ENCODE measurements around the gene TMEM176A.

The TMEM176A gene

DNA sequence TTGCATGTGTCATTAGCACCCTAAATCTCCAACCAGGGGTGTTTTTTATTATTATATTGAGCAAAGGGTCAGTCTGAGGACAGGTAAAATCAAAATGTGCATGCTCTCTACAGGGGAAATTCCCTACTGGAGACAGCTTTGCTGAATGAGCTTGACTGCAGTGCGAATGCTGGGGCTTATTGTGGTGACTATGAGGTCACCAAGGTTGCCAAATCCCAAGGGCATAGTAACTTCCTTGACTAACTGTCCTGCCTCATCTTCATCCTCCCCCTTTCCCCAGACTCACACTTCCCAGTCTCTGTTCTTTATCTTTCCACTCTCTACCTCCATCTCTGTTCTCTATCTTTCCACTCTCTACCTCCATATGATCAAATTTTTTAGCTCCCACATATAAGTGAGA, 28.9 kb downstream of the TMEM176A start:
- TF ChIP-seq, protein P1, sequence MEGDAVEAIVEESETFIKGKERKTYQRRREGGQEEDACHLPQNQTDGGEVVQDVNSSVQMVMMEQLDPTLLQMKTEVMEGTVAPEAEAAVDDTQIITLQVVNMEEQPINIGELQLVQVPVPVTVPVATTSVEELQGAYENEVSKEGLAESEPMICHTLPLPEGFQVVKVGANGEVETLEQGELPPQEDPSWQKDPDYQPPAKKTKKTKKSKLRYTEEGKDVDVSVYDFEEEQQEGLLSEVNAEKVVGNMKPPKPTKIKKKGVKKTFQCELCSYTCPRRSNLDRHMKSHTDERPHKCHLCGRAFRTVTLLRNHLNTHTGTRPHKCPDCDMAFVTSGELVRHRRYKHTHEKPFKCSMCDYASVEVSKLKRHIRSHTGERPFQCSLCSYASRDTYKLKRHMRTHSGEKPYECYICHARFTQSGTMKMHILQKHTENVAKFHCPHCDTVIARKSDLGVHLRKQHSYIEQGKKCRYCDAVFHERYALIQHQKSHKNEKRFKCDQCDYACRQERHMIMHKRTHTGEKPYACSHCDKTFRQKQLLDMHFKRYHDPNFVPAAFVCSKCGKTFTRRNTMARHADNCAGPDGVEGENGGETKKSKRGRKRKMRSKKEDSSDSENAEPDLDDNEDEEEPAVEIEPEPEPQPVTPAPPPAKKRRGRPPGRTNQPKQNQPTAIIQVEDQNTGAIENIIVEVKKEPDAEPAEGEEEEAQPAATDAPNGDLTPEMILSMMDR (IDR thresholded peaks at IDR 0.05; ENCODE audit: extremely low read depth, missing control alignments) = no peak
- DNase-seq (ENCODE audit: low spot score) = no peak

DNA sequence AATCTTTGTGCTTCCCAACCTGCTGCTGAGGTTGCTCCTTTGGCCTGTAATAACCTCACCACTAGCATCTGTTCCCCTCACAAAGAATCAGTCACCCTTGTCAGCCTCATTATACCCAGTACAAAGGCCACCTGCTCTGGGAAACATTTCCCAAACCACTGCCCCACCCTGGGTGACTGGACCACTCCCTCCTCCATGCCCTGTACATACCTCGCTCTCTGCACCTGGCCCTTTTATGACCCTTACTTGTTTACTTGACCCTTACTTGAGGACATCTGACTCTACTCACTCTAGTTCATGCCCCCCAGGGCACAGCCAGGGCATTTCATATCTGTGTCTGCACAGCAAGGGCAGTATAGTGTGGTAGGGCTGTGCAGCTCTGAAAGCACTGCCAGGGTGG, 30.4 kb downstream of the TMEM176A start:
- DNase-seq (ENCODE audit: low spot score) = no peak
- TF ChIP-seq, protein P1 (IDR thresholded peaks at IDR 0.05; ENCODE audit: extremely low read depth, missing control alignments) = no peak

DNA sequence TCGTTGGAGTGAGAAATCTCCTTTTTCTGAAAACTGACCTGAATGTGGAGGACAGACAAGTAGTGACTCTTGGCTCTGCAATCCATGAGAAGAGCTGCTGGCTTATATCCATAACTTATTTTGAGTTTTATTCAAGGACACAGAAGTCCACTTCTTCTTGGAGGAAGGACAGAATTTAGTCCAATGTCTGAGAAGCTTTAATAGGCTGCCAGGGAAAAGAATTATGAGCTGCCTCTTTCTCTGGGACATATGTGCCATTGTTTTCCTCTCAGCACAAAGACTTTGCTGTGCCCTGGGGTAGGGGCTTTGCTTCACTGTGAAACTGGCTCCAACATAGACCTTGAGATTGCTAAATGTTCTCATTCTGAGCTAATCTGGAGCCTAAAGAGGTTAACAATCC, 31.3 kb downstream of the TMEM176A start:
- TF ChIP-seq, protein P1 (IDR thresholded peaks at IDR 0.05; ENCODE audit: extremely low read depth, missing control alignments) = no peak
- DNase-seq (ENCODE audit: low spot score) = no peak

DNA sequence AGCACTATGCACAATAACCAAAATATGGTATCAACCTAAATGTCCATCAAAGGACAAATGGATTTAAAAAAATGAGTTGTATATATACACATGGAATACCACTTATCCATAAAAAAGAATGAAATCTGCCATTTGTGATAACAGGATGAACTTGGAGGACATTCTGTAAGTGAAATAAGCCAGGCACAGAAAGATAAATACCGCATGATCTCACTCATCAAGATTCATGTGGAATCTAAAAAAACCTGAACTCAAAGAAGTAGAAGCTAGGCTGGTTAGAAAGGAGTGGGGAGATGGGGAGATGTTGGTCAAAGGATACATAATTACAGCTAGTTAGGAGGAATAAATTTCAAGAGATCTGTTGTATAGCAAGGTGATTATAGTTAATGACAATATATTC, 34.5 kb downstream of the TMEM176A start:
- no peak for DNase-seq (ENCODE audit: low spot score)
- TF ChIP-seq, protein P1 (IDR thresholded peaks at IDR 0.05; ENCODE audit: extremely low read depth, missing control alignments) = no peak

DNA sequence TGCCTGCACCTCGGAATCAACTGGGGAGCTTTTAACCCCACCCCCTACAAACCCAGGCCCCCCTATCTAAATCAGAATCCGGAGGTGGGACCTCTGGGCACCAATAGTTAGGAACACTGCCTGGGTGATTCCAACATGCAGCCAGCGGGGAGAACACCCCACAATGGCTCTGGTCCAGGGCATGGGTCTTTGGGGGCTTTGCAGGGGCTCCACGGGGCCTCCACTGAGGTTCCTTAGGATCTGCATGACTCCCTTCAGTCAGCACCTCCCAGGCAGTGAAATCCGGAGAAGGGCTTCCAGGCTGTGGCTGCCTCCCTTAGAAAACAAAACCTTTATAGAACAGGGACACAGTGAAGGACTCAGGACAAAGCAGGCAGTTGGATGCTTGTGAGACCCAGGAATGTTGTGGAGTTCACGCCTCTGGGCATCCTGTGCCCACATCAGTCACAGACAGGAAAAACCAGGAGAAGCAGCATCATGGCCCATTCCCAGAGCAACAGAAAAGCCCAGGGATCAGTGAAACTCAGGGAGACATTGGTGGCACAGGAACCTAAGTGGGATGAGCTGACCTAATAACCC, 35.2 kb downstream of the TMEM176A start:
- TF ChIP-seq, protein P1 (IDR thresholded peaks at IDR 0.05; ENCODE audit: extremely low read depth, missing control alignments) = no peak
- no peak for DNase-seq (ENCODE audit: low spot score)

DNA sequence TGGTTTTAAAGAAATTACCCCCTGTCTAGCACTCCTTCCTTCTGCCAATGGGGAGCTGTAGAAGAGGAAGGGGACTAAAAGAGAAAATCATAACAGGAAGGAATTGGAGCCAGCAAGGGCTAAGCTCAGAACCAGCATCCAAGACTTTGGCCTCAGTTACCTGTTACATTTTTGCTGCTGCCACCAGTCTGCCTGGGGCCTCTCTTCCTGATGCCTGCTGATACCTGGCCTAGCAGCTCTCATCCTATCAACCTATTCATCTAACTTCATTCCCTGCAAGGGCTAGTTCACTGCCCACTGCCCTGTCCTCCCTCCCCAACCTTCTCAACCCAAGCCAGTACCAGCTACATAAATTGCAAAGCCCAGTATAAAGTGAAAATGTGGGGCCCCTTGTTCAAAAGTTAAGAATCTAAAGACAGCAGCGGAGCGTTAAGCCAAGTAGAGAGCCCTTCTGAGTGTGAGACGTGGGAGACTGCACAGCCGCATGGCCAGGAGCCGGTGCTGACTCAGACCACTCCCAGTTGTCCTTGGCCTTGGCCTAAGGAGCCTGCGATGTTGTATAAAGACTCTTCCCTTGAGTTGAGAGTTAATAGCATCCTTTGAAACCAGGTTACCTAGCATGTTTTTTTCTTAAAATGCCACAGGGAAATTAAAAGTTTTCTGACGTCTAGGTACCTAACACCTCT, 38.5 kb downstream of the TMEM176A start:
- TF ChIP-seq, protein P1 (IDR thresholded peaks at IDR 0.05; ENCODE audit: extremely low read depth, missing control alignments) = no peak

DNA sequence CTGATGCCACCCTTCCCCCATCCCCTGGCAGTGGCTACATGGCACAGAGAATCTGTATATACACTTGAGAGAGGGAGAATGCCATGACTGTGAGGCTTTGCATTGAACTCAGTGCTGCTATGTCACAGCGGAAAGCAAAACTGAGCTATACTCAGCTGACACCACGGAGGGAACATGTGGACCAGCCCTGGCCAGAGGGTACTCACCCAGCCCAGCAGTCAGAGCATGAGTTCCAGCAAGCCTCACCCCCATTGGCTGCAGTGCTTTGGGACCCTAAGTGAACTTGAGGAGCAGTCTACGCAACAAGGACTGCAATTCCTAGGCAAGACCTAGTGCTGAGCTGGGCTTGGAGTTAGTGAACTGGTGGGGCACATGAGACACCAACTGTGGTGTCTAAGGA, 41.4 kb downstream of the TMEM176A start:
- TF ChIP-seq, protein P1 (IDR thresholded peaks at IDR 0.05; ENCODE audit: extremely low read depth, missing control alignments) = no peak
- no peak for DNase-seq (ENCODE audit: low spot score)

More for the DNA sequence above, 38.5 kb downstream of the TMEM176A start:
- no peak for DNase-seq (ENCODE audit: low spot score)
